NT2/D1 (cell line): Measurements from ENCODE around the gene ROPN1B.
"Not testable (repeated sequence)": the region's sequence is repeated elsewhere in the genome, so short reads cannot be mapped to it uniquely, and the experiment has no call there.

ENCODE experiments used
- SUZ12 ChIP-seq: IDR thresholded peaks from 2 replicates; pipeline ENCODE4 v1.6.1; 2011; ENCODE audit not compliant: insufficient read length, insufficient read depth; ENCODE audit errors: extremely low read depth
- ZNF274 ChIP-seq: IDR thresholded peaks from 2 replicates; pipeline ENCODE4 v1.6.1; 2011; ENCODE audit warnings: mild to moderate bottlenecking, low read depth, low read length

DNA sequence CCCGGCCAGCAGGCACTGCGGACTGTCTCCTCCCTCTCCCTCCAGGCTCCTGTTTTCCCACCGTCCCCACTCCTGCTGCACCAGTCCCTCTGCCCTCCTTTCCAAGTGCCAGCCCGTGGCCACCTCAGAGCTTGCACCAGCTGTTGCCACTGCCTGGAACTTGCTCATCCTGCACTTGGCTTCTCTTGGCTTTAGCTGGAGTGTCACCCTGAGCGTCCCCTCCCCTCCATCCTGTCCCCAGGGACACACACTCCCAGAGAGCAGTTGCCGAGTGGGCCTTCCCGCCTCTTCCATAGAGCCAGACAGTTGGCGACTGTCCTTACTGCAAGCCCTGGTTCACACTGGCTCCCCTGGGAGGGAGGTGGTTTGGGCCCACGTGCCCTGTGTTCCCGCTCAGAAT lies 48.8 kb upstream of the ROPN1B start:
- TF ChIP-seq ZNF274, SUZ12: not testable (repeated sequence)
